Measurements from ENCODE around the gene SYT6. TPM values are rescaled to one million over a fixed set of nuclear protein-coding genes. Genes with fewer than 3 reads are reported as not detected.

SYT6 gene
- total RNA-seq, 1 donor: not detected

DNA sequence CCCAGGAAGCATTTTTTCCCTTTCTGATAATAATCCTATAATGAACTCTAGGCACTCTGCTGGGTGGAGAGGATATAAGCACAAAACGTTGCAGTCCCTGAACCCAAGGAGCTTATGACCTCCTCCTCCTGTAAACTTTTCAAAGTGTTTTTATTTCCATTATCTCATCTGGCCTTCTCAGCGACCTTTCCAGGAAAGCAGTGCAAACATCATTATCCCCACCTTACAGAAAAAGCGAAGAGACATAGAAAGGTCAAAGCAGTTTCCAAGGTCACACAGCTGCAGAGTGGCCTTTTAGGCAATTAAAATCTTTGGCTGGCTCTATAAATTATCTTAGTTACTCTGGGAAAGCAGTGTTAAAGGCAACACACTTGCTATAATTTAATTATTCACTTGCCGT lies 110.6 kb downstream of the SYT6 start:
- no peak for DNase-seq (ENCODE audit: low read depth)
- no peak overlapping the region for H3K4me3 ChIP-seq (ENCODE audit: low read depth, low read length)
- TF ChIP-seq, protein P1, sequence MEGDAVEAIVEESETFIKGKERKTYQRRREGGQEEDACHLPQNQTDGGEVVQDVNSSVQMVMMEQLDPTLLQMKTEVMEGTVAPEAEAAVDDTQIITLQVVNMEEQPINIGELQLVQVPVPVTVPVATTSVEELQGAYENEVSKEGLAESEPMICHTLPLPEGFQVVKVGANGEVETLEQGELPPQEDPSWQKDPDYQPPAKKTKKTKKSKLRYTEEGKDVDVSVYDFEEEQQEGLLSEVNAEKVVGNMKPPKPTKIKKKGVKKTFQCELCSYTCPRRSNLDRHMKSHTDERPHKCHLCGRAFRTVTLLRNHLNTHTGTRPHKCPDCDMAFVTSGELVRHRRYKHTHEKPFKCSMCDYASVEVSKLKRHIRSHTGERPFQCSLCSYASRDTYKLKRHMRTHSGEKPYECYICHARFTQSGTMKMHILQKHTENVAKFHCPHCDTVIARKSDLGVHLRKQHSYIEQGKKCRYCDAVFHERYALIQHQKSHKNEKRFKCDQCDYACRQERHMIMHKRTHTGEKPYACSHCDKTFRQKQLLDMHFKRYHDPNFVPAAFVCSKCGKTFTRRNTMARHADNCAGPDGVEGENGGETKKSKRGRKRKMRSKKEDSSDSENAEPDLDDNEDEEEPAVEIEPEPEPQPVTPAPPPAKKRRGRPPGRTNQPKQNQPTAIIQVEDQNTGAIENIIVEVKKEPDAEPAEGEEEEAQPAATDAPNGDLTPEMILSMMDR (IDR thresholded peaks at IDR 0.05; ENCODE audit: insufficient read depth, low read length): no peak

- TF ChIP-seq, protein P1 (IDR thresholded peaks at IDR 0.05; ENCODE audit: insufficient read depth, low read length): no peak
- DNase-seq (ENCODE audit: low read depth): peak; percentile 17
- H3K4me3 ChIP-seq (ENCODE audit: low read depth, low read length): no peak overlapping the region
Observed at GRCh38 chr1:114040273-114041015, 113.2 kb downstream of the SYT6 start.

Other genes starting within 250 kb of the SYT6 start
- 10.9 and 15.4 TPM in 2 replicates for gene AP4B1, start 249.1 kb downstream of the SYT6 start, total RNA-seq (ENCODE audit: low replicate concordance)
- 2.5 and 14.1 TPM in 2 replicates for gene DCLRE1B, start 248.5 kb downstream of the SYT6 start, total RNA-seq (ENCODE audit: low replicate concordance)
- 17.2 and 38.2 TPM in 2 replicates for gene HIPK1, start 224.5 kb downstream of the SYT6 start, total RNA-seq (ENCODE audit: low replicate concordance)
- 135 and 212 TPM in 2 replicates for gene OLFML3, start 174.4 kb downstream of the SYT6 start, total RNA-seq (ENCODE audit: low replicate concordance)